GM23338 (cell line): ENCODE data around the gene PAFAH2.

ENCODE experiments used
- CREB1 ChIP-seq: fragments of 250-450 bp; sonication (Bioruptor Pico); IDR thresholded peaks from 2 replicates; pipeline ENCODE4 v1.5.0; 2020; ENCODE audit warnings: low read depth, mild to moderate bottlenecking, moderate library complexity
- EZH2 ChIP-seq: fragments of 200-600 bp; sonication (generic); IDR thresholded peaks from one replicate; pipeline ENCODE4 v1.8.0; 2017; ENCODE audit warnings: antibody characterized with exemption, mild to moderate bottlenecking, low read depth; ENCODE audit not compliant: unreplicated experiment
- EZH2phosphoT487 ChIP-seq: fragments of 200-600 bp; sonication (generic); IDR thresholded peaks from one replicate; pipeline ENCODE4 v1.8.1; 2018; ENCODE audit warnings: antibody characterized with exemption; ENCODE audit not compliant: unreplicated experiment
- JUNB ChIP-seq: IDR thresholded peaks from one replicate; pipeline ENCODE4 v1.6.1; 2016; ENCODE audit warnings: antibody characterized with exemption; ENCODE audit not compliant: unreplicated experiment
- POLR2AphosphoS5 ChIP-seq: IDR thresholded peaks from 2 replicates; pipeline ENCODE4 v1.6.1; 2016; ENCODE audit warnings: antibody characterized with exemption, low read depth
- STAT1 ChIP-seq: IDR thresholded peaks from one replicate; pipeline ENCODE4 v1.6.1; 2016; ENCODE audit warnings: antibody characterized with exemption; ENCODE audit not compliant: unreplicated experiment
- ZNF114 ChIP-seq: fragments of 250-450 bp; sonication (Bioruptor Pico); IDR thresholded peaks from 2 replicates; pipeline ENCODE4 v1.5.0; 2020; ENCODE audit warnings: mild to moderate bottlenecking, moderate library complexity
- ZNF331 ChIP-seq: fragments of 250-450 bp; sonication (Bioruptor Pico); IDR thresholded peaks from 2 replicates; pipeline ENCODE4 v1.5.0; 2020; ENCODE audit warnings: low read depth, mild to moderate bottlenecking, moderate library complexity
- TF ChIP-seq, protein P1 (sequence below), 2 experiments: fragments of 200-600 bp in 1 of 2; sonication (generic) in 1 of 2; conservative IDR thresholded peaks; 2 replicates each; pipeline versions ENCODE4 v1.5.1 to v1.6.1; 2016 to 2017; ENCODE audit warnings: antibody characterized with exemption in 2 of 2, low read depth in 2 of 2, mild to moderate bottlenecking in 2 of 2, moderate library complexity in 1 of 2
- TF ChIP-seq, protein P2 (sequence below): fragments of 250-450 bp; sonication (Bioruptor Pico); IDR thresholded peaks from 2 replicates; pipeline ENCODE4 v1.5.0; 2020; ENCODE audit warnings: mild to moderate bottlenecking, moderate library complexity
- TF ChIP-seq, protein P3 (sequence below): IDR thresholded peaks from one replicate; pipeline ENCODE4 v1.6.1; 2018; ENCODE audit warnings: antibody characterized with exemption; ENCODE audit not compliant: unreplicated experiment

DNA sequence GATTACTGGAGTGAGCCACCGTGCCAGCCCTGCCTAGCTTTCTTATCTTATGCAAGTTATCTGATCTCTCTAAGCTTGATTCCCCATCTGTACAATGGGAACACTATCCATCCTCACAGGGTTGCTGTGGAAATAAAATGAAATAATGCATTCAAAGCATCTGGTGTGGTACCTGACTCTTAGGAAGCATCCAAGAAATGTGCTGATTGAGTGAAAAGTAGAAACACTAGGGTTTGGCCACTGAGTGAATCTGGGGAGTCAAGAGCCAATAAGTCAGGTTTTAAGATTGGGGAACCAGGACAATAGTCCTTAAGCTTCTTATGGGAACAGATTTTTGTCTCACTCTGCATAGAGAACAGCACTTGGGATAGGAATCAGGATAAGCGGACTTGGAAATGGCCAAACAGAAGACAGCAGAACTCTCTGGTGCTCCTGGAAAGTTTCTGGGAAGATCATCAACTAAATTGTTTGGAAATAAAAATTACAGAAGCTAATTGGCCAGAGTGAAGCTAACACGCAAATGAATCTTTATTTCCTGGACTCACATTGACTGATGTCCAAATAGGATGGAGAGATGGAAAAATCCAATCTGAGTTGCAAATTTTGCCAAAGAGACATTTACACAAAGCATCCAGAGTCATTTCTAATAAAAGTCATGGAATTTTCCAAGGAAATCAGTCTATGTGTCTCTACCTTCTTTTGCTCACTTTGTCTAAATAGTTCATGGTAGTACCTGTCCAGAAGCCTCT, 3.3 kb downstream of the PAFAH2 start:
- TF ChIP-seq, protein P1, sequence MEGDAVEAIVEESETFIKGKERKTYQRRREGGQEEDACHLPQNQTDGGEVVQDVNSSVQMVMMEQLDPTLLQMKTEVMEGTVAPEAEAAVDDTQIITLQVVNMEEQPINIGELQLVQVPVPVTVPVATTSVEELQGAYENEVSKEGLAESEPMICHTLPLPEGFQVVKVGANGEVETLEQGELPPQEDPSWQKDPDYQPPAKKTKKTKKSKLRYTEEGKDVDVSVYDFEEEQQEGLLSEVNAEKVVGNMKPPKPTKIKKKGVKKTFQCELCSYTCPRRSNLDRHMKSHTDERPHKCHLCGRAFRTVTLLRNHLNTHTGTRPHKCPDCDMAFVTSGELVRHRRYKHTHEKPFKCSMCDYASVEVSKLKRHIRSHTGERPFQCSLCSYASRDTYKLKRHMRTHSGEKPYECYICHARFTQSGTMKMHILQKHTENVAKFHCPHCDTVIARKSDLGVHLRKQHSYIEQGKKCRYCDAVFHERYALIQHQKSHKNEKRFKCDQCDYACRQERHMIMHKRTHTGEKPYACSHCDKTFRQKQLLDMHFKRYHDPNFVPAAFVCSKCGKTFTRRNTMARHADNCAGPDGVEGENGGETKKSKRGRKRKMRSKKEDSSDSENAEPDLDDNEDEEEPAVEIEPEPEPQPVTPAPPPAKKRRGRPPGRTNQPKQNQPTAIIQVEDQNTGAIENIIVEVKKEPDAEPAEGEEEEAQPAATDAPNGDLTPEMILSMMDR (conservative IDR thresholded peaks at IDR 0.05; ENCODE audit: low read depth in 2 of 2) = no peak
- TF ChIP-seq ZNF114 (no peak), POLR2AphosphoS5 (no peak), EZH2 (no peak), EZH2phosphoT487 (no peak), JUNB (no peak), STAT1 (no peak), CREB1 (CRISPR knock-in tag) (no peak), ZNF331 (no peak)
- TF ChIP-seq, protein P2, sequence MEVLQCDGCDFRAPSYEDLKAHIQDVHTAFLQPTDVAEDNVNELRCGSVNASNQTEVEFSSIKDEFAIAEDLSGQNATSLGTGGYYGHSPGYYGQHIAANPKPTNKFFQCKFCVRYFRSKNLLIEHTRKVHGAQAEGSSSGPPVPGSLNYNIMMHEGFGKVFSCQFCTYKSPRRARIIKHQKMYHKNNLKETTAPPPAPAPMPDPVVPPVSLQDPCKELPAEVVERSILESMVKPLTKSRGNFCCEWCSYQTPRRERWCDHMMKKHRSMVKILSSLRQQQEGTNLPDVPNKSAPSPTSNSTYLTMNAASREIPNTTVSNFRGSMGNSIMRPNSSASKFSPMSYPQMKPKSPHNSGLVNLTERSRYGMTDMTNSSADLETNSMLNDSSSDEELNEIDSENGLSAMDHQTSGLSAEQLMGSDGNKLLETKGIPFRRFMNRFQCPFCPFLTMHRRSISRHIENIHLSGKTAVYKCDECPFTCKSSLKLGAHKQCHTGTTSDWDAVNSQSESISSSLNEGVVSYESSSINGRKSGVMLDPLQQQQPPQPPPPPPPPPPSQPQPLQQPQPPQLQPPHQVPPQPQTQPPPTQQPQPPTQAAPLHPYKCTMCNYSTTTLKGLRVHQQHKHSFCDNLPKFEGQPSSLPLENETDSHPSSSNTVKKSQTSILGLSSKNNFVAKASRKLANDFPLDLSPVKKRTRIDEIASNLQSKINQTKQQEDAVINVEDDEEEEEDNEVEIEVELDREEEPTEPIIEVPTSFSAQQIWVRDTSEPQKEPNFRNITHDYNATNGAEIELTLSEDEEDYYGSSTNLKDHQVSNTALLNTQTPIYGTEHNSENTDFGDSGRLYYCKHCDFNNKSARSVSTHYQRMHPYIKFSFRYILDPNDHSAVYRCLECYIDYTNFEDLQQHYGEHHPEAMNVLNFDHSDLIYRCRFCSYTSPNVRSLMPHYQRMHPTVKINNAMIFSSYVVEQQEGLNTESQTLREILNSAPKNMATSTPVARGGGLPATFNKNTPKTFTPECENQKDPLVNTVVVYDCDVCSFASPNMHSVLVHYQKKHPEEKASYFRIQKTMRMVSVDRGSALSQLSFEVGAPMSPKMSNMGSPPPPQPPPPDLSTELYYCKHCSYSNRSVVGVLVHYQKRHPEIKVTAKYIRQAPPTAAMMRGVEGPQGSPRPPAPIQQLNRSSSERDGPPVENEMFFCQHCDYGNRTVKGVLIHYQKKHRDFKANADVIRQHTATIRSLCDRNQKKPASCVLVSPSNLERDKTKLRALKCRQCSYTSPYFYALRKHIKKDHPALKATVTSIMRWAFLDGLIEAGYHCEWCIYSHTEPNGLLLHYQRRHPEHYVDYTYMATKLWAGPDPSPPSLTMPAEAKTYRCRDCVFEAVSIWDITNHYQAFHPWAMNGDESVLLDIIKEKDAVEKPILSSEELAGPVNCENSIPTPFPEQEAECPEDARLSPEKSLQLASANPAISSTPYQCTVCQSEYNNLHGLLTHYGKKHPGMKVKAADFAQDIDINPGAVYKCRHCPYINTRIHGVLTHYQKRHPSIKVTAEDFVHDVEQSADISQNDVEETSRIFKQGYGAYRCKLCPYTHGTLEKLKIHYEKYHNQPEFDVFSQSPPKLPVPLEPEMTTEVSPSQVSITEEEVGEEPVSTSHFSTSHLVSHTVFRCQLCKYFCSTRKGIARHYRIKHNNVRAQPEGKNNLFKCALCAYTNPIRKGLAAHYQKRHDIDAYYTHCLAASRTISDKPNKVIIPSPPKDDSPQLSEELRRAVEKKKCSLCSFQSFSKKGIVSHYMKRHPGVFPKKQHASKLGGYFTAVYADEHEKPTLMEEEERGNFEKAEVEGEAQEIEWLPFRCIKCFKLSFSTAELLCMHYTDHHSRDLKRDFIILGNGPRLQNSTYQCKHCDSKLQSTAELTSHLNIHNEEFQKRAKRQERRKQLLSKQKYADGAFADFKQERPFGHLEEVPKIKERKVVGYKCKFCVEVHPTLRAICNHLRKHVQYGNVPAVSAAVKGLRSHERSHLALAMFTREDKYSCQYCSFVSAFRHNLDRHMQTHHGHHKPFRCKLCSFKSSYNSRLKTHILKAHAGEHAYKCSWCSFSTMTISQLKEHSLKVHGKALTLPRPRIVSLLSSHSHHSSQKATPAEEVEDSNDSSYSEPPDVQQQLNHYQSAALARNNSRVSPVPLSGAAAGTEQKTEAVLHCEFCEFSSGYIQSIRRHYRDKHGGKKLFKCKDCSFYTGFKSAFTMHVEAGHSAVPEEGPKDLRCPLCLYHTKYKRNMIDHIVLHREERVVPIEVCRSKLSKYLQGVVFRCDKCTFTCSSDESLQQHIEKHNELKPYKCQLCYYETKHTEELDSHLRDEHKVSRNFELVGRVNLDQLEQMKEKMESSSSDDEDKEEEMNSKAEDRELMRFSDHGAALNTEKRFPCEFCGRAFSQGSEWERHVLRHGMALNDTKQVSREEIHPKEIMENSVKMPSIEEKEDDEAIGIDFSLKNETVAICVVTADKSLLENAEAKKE (CRISPR knock-in tag) = no peak
- TF ChIP-seq, protein P3, sequence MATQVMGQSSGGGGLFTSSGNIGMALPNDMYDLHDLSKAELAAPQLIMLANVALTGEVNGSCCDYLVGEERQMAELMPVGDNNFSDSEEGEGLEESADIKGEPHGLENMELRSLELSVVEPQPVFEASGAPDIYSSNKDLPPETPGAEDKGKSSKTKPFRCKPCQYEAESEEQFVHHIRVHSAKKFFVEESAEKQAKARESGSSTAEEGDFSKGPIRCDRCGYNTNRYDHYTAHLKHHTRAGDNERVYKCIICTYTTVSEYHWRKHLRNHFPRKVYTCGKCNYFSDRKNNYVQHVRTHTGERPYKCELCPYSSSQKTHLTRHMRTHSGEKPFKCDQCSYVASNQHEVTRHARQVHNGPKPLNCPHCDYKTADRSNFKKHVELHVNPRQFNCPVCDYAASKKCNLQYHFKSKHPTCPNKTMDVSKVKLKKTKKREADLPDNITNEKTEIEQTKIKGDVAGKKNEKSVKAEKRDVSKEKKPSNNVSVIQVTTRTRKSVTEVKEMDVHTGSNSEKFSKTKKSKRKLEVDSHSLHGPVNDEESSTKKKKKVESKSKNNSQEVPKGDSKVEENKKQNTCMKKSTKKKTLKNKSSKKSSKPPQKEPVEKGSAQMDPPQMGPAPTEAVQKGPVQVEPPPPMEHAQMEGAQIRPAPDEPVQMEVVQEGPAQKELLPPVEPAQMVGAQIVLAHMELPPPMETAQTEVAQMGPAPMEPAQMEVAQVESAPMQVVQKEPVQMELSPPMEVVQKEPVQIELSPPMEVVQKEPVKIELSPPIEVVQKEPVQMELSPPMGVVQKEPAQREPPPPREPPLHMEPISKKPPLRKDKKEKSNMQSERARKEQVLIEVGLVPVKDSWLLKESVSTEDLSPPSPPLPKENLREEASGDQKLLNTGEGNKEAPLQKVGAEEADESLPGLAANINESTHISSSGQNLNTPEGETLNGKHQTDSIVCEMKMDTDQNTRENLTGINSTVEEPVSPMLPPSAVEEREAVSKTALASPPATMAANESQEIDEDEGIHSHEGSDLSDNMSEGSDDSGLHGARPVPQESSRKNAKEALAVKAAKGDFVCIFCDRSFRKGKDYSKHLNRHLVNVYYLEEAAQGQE = no peak
